K562 (cell line): ENCODE results near the gene LRRC74B. TPM values are rescaled to one million over a fixed set of nuclear protein-coding genes. Genes with fewer than 3 reads are reported as not detected.

Experiments used
- BACH1 ChIP-seq: fragments of 200-800 bp; sonication (Bioruptor generic); IDR thresholded peaks from 2 replicates; pipeline ENCODE4 v1.6.1; 2016; ENCODE audit warnings: missing genetic modification characterization, missing compliant biosample characterization
- CHD2 ChIP-seq: IDR thresholded peaks from 2 replicates; pipeline ENCODE4 v1.6.1; 2011; ENCODE audit warnings: low read depth, low read length
- DACH1 ChIP-seq: fragments of 450-650 bp; IDR thresholded peaks from 2 replicates; pipeline ENCODE4 v1.6.1; 2018; ENCODE audit not compliant: partially characterized antibody
- FOXK2 ChIP-seq, 2 experiments: fragments of 450-650 bp; IDR thresholded peaks in 1 of 2; conservative IDR thresholded peaks in 1 of 2; 2 replicates each; pipeline ENCODE4 v1.6.1; 2016; ENCODE audit warnings: low read depth in 2 of 2, mild to moderate bottlenecking in 1 of 2
- HDGF ChIP-seq: fragments of 450-650 bp; IDR thresholded peaks from 2 replicates; pipeline ENCODE4 v1.6.1; 2016
- HIVEP1 ChIP-seq: fragments of 250-450 bp; sonication (Bioruptor Pico); IDR thresholded peaks from 2 replicates; pipeline ENCODE4 v1.4.0; 2020; ENCODE audit warnings: mild to moderate bottlenecking
- KAT2B ChIP-seq: IDR thresholded peaks from one replicate; pipeline ENCODE4 v1.6.1; 2012; ENCODE audit warnings: low read depth, mild to moderate bottlenecking, control low read depth, inconsistent platforms, low read length, moderate library complexity
- LCOR ChIP-seq: sonication (generic); formaldehyde crosslinking; IDR thresholded peaks from 2 replicates; pipeline ENCODE4 v1.8.0; 2022; ENCODE audit warnings: mild to moderate bottlenecking, missing genetic modification reagents
- LEF1 ChIP-seq: fragments of 450-650 bp; IDR thresholded peaks from 2 replicates; pipeline ENCODE4 v1.6.1; 2016; ENCODE audit warnings: mild to moderate bottlenecking
- MAZ ChIP-seq, 2 experiments: fragments of 450-650 bp in 1 of 2; sonication (generic) in 1 of 2; formaldehyde crosslinking; IDR thresholded peaks in 1 of 2; conservative IDR thresholded peaks in 1 of 2; 2 replicates each; pipeline versions ENCODE4 v1.4.0 to v1.5.0; 2020; ENCODE audit warnings: mild to moderate bottlenecking in 1 of 2, missing genetic modification reagents in 1 of 2
- POLR3A ChIP-seq: IDR thresholded peaks from 2 replicates; pipeline ENCODE4 v1.6.1; 2011; ENCODE audit warnings: borderline replicate concordance, mild to moderate bottlenecking, moderate library complexity; ENCODE audit not compliant: insufficient read length, insufficient read depth; ENCODE audit errors: extremely low read depth
- SMAD4 ChIP-seq: fragments of 250-450 bp; sonication (Bioruptor Pico); conservative IDR thresholded peaks from 2 replicates; pipeline ENCODE4 v1.8.0; 2021; ENCODE audit warnings: inconsistent platforms, mild to moderate bottlenecking, moderate library complexity
- ZNF121 ChIP-seq: sonication (generic); formaldehyde crosslinking; conservative IDR thresholded peaks from 2 replicates; pipeline ENCODE4 v1.8.0; 2022; ENCODE audit warnings: missing genetic modification reagents
- ZNF57 ChIP-seq: fragments of 450-650 bp; formaldehyde crosslinking; IDR thresholded peaks from 2 replicates; pipeline ENCODE4 v1.4.0; 2020; ENCODE audit warnings: mild to moderate bottlenecking, moderate library complexity
- ZNF644 ChIP-seq: fragments of 200-800 bp; sonication (Bioruptor generic); IDR thresholded peaks from 2 replicates; pipeline ENCODE4 v1.6.1; 2016; ENCODE audit warnings: low read depth, missing genetic modification characterization, missing compliant biosample characterization
- polyA plus RNA-seq, 8 experiments: library from polyadenylated mRNA; depleted of rRNA in 4 of 8; stranded (reverse) in 5 of 8; unstranded in 3 of 8; fragments of >200 nt; fragmentation: Nextera tagmentation in 2 of 8; fragmentation: Illumina TruSeq in 1 of 8; extraction: Ambion mirVana in 2 of 8; extraction: Trizol in 1 of 8; gene quantifications; 2 replicates each; pipeline versions ENCODE4 v1.2.1 to v1.2.3, GENCODE V29; 2011 to 2014; ENCODE audit warnings: inconsistent platforms in 1 of 8, missing spikeins in 1 of 8
- total RNA-seq, 7 experiments: library from RNA; depleted of rRNA in 6 of 7; stranded (reverse); fragments of >200 nt in 6 of 7; fragmentation: Illumina TruSeq in 2 of 7; extraction: Trizol in 2 of 7; gene quantifications; 2 replicates each; pipeline versions ENCODE4 v1.2.1 to v1.2.3, GENCODE V29; 2011 to 2021; ENCODE audit warnings: low replicate concordance in 1 of 7
- TF ChIP-seq, protein P1 (sequence below): sonication (generic); formaldehyde crosslinking; IDR thresholded peaks from 2 replicates; pipeline ENCODE4 v1.8.0; 2022; ENCODE audit warnings: mild to moderate bottlenecking, missing genetic modification reagents
- TF ChIP-seq, protein P2 (sequence below): fragments of 450-650 bp; IDR thresholded peaks from 2 replicates; pipeline ENCODE4 v1.6.1; 2018; ENCODE audit warnings: mild to moderate bottlenecking, low read depth; ENCODE audit not compliant: partially characterized antibody
- TF ChIP-seq, protein P3 (sequence below): fragments of 250-450 bp; sonication (Bioruptor Pico); IDR thresholded peaks from 2 replicates; pipeline ENCODE4 v1.4.0; 2020; ENCODE audit warnings: mild to moderate bottlenecking, moderate library complexity

The LRRC74B gene
- total and polyA plus RNA-seq, 9 of the 15 experiments (the other 6 are each of a cell fraction or from before 2014, with no cell fraction given): not detected

- TF ChIP-seq POLR3A: no peak
- peak in 1 of 2 experiments; percentile 34; a peak in 2 of 4 replicates for TF ChIP-seq MAZ (CRISPR knock-in tag; conservative IDR thresholded peaks at IDR 0.05 in 1 of 2, IDR thresholded peaks at IDR 0.05 in 1 of 2)
- TF ChIP-seq FOXK2 (conservative IDR thresholded peaks at IDR 0.05 in 1 of 2, IDR thresholded peaks at IDR 0.05 in 1 of 2; ENCODE audit: low read depth in 2 of 2): no peak
- no peak for TF ChIP-seq BACH1 (tag)
- no peak for TF ChIP-seq ZNF57 (CRISPR knock-in tag)
- TF ChIP-seq CHD2: no peak
- no peak for TF ChIP-seq LCOR
- TF ChIP-seq, protein P1, sequence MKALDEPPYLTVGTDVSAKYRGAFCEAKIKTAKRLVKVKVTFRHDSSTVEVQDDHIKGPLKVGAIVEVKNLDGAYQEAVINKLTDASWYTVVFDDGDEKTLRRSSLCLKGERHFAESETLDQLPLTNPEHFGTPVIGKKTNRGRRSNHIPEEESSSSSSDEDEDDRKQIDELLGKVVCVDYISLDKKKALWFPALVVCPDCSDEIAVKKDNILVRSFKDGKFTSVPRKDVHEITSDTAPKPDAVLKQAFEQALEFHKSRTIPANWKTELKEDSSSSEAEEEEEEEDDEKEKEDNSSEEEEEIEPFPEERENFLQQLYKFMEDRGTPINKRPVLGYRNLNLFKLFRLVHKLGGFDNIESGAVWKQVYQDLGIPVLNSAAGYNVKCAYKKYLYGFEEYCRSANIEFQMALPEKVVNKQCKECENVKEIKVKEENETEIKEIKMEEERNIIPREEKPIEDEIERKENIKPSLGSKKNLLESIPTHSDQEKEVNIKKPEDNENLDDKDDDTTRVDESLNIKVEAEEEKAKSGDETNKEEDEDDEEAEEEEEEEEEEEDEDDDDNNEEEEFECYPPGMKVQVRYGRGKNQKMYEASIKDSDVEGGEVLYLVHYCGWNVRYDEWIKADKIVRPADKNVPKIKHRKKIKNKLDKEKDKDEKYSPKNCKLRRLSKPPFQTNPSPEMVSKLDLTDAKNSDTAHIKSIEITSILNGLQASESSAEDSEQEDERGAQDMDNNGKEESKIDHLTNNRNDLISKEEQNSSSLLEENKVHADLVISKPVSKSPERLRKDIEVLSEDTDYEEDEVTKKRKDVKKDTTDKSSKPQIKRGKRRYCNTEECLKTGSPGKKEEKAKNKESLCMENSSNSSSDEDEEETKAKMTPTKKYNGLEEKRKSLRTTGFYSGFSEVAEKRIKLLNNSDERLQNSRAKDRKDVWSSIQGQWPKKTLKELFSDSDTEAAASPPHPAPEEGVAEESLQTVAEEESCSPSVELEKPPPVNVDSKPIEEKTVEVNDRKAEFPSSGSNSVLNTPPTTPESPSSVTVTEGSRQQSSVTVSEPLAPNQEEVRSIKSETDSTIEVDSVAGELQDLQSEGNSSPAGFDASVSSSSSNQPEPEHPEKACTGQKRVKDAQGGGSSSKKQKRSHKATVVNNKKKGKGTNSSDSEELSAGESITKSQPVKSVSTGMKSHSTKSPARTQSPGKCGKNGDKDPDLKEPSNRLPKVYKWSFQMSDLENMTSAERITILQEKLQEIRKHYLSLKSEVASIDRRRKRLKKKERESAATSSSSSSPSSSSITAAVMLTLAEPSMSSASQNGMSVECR (CRISPR knock-in tag): 0 out of 2 replicates have a peak, but pooled peaks have one; percentile 24
- no peak for TF ChIP-seq LEF1
- TF ChIP-seq, protein P2, sequence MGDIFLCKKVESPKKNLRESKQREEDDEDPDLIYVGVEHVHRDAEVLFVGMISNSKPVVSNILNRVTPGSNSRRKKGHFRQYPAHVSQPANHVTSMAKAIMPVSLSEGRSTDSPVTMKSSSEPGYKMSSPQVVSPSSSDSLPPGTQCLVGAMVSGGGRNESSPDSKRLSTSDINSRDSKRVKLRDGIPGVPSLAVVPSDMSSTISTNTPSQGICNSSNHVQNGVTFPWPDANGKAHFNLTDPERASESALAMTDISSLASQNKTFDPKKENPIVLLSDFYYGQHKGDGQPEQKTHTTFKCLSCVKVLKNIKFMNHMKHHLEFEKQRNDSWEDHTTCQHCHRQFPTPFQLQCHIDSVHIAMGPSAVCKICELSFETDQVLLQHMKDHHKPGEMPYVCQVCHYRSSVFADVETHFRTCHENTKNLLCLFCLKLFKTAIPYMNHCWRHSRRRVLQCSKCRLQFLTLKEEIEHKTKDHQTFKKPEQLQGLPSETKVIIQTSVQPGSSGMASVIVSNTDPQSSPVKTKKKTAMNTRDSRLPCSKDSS: no peak
- TF ChIP-seq DACH1: no peak
- TF ChIP-seq ZNF121 (CRISPR knock-in tag): no peak
- no peak for TF ChIP-seq SMAD4 (CRISPR knock-in tag)
- no peak for TF ChIP-seq HIVEP1
- no peak for TF ChIP-seq KAT2B
- TF ChIP-seq, protein P3, sequence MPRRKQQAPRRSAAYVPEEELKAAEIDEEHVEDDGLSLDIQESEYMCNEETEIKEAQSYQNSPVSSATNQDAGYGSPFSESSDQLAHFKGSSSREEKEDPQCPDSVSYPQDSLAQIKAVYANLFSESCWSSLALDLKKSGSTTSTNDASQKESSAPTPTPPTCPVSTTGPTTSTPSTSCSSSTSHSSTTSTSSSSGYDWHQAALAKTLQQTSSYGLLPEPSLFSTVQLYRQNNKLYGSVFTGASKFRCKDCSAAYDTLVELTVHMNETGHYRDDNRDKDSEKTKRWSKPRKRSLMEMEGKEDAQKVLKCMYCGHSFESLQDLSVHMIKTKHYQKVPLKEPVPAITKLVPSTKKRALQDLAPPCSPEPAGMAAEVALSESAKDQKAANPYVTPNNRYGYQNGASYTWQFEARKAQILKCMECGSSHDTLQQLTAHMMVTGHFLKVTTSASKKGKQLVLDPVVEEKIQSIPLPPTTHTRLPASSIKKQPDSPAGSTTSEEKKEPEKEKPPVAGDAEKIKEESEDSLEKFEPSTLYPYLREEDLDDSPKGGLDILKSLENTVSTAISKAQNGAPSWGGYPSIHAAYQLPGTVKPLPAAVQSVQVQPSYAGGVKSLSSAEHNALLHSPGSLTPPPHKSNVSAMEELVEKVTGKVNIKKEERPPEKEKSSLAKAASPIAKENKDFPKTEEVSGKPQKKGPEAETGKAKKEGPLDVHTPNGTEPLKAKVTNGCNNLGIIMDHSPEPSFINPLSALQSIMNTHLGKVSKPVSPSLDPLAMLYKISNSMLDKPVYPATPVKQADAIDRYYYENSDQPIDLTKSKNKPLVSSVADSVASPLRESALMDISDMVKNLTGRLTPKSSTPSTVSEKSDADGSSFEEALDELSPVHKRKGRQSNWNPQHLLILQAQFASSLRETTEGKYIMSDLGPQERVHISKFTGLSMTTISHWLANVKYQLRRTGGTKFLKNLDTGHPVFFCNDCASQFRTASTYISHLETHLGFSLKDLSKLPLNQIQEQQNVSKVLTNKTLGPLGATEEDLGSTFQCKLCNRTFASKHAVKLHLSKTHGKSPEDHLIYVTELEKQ (CRISPR knock-in tag): no peak
- no peak for TF ChIP-seq ZNF644 (tag)
- TF ChIP-seq HDGF: no peak
These were observed 14.9 kb upstream of the LRRC74B start (continued) for GRCh38 chr22:21030621-21031544.
